Astrocyte (in vitro differentiated cells and primary cell): Measurements from ENCODE around the gene THBS4. TPM values are rescaled to one million over a fixed set of nuclear protein-coding genes. Genes with fewer than 3 reads are reported as not detected.

Experiments used
- DNase-seq: peaks from one replicate; pipeline ENCODE4 v3.0.0-alpha.2; 2010; ENCODE audit warnings: low read depth
- FAIRE-seq: peaks from 2 replicates; lab custom pipeline; 2011; peaks lifted over from hg19 to GRCh38; lab: Jason Lieb, UNC
- H2AFZ ChIP-seq: 2 replicates; pipeline ENCODE4 v1.6.0; 2012; ENCODE audit warnings: low read depth, low read length, inconsistent platforms
- H3K27ac ChIP-seq: 2 replicates; pipeline ENCODE4 v1.5.1; 2011; ENCODE audit warnings: low read depth, low read length, inconsistent platforms
- H3K27me3 ChIP-seq: 2 replicates; pipeline ENCODE4 v1.6.0; 2011; ENCODE audit warnings: low read length, inconsistent platforms; ENCODE audit not compliant: insufficient read depth
- H3K36me3 ChIP-seq: 2 replicates; pipeline ENCODE4 v1.5.1; 2011; ENCODE audit warnings: low read length, inconsistent platforms; ENCODE audit not compliant: insufficient read depth
- H3K4me1 ChIP-seq: 2 replicates; pipeline ENCODE4 v1.5.1; 2011; ENCODE audit warnings: low read length, inconsistent platforms; ENCODE audit not compliant: insufficient read depth
- H3K4me2 ChIP-seq: 2 replicates; pipeline ENCODE4 v1.6.0; 2012; ENCODE audit warnings: low read length, inconsistent platforms
- H3K4me3 ChIP-seq: 2 replicates; pipeline ENCODE4 v1.5.1; 2011; ENCODE audit warnings: low read depth, mild to moderate bottlenecking, low read length, inconsistent platforms; ENCODE audit not compliant: insufficient read depth
- H3K79me2 ChIP-seq: 2 replicates; pipeline ENCODE4 v1.6.0; 2012; ENCODE audit warnings: mild to moderate bottlenecking, low read length, inconsistent platforms; ENCODE audit not compliant: insufficient read depth
- H3K9ac ChIP-seq: 2 replicates; pipeline ENCODE4 v1.6.0; 2012; ENCODE audit warnings: mild to moderate bottlenecking, low read length, inconsistent platforms
- H3K9me3 ChIP-seq: 2 replicates; pipeline ENCODE4 v1.5.1; 2012; ENCODE audit warnings: low read depth, mild to moderate bottlenecking, low read length, inconsistent platforms; ENCODE audit not compliant: insufficient read depth
- H4K20me1 ChIP-seq: 2 replicates; pipeline ENCODE4 v1.6.0; 2012; ENCODE audit warnings: low read length, inconsistent platforms; ENCODE audit not compliant: insufficient read depth
- H3K27ac Mint-ChIP-seq: one replicate; pipeline ENCODE4 v1.8.0; 2021; ENCODE audit warnings: mild to moderate bottlenecking, mixed read lengths; ENCODE audit not compliant: unreplicated experiment
- H3K27me3 Mint-ChIP-seq: one replicate; pipeline ENCODE4 v1.8.0; 2021; ENCODE audit warnings: low read depth, mixed read lengths; ENCODE audit not compliant: unreplicated experiment
- H3K36me3 Mint-ChIP-seq: one replicate; pipeline ENCODE4 v1.8.0; 2021; ENCODE audit warnings: low read depth, mixed read lengths; ENCODE audit not compliant: unreplicated experiment
- H3K4me1 Mint-ChIP-seq: one replicate; pipeline ENCODE4 v1.8.0; 2021; ENCODE audit warnings: low read depth, mixed read lengths; ENCODE audit not compliant: unreplicated experiment
- H3K4me3 Mint-ChIP-seq: one replicate; pipeline ENCODE4 v1.8.0; 2021; ENCODE audit warnings: mild to moderate bottlenecking, moderate library complexity, mixed read lengths; ENCODE audit not compliant: unreplicated experiment
- H3K9me3 Mint-ChIP-seq: one replicate; pipeline ENCODE4 v1.8.0; 2021; ENCODE audit warnings: mild to moderate bottlenecking, mixed read lengths; ENCODE audit not compliant: unreplicated experiment
- CTCF ChIP-seq: IDR thresholded peaks from 2 replicates; pipeline ENCODE4 v1.5.1; 2011; ENCODE audit warnings: low read depth, mild to moderate bottlenecking, inconsistent platforms, low read length, moderate library complexity; ENCODE audit not compliant: insufficient read depth
- EZH2 ChIP-seq: IDR thresholded peaks from 2 replicates; pipeline ENCODE4 v1.6.1; 2012; ENCODE audit warnings: mild to moderate bottlenecking, low read length, inconsistent platforms; ENCODE audit not compliant: insufficient read depth
- total RNA-seq: library from RNA; stranded (reverse); gene quantifications from 2 replicates; pipeline ENCODE4 v1.2.1, GENCODE V29; 2021

The THBS4 gene
- total RNA-seq, 1 donor from 2014 or later: 1.1 TPM

GRCh38 chr5:80036615-80037014 is 1.5 kb downstream of the THBS4 start:
- Histone ChIP-seq H3K4me3 (no peak overlapping the region), H3K9me3 (no peaks in the 10 kb centered on the region), H2AFZ (no peak overlapping the region), H3K36me3 (no peaks in the 10 kb centered on the region), H3K79me2 (no peaks in the 10 kb centered on the region), H3K27me3 (peaks cover 42% of the 10 kb centered on the region), H3K4me1 (no peaks in the 10 kb centered on the region), H3K9ac (no peak overlapping the region), H3K4me2 (no peak overlapping the region), H4K20me1 (no peaks in the 10 kb centered on the region), H3K27ac (no peak overlapping the region)
- DNase-seq (no peak), FAIRE-seq (no peak)
- no peak for TF ChIP-seq CTCF
- TF ChIP-seq EZH2: no peak
- H3K27me3 Mint-ChIP-seq: peaks cover 47% of the 10 kb centered on the region
- no peaks in the 10 kb centered on the region for H3K4me1 Mint-ChIP-seq
- H3K36me3 Mint-ChIP-seq: no peaks in the 10 kb centered on the region
- H3K27ac Mint-ChIP-seq: no peak overlapping the region
- no peak overlapping the region for H3K4me3 Mint-ChIP-seq
- no peaks in the 10 kb centered on the region for H3K9me3 Mint-ChIP-seq

- Histone ChIP-seq H3K79me2 (no peaks in the 10 kb centered on the region), H3K27ac (no peak overlapping the region), H3K4me3 (no peak overlapping the region), H3K4me2 (no peak overlapping the region), H3K4me1 (no peaks in the 10 kb centered on the region), H3K27me3 (peaks cover 42% of the 10 kb centered on the region), H3K9ac (no peak overlapping the region), H2AFZ (no peak overlapping the region), H3K9me3 (no peaks in the 10 kb centered on the region), H3K36me3 (no peaks in the 10 kb centered on the region), H4K20me1 (no peaks in the 10 kb centered on the region)
- no peaks in the 10 kb centered on the region for H3K9me3 Mint-ChIP-seq
- no peak overlapping the region for H3K4me3 Mint-ChIP-seq
- FAIRE-seq (no peak), DNase-seq (no peak)
- no peak overlapping the region for H3K27ac Mint-ChIP-seq
- no peaks in the 10 kb centered on the region for H3K4me1 Mint-ChIP-seq
- TF ChIP-seq CTCF (no peak), EZH2 (no peak)
- peaks cover 50% of the 10 kb centered on the region for H3K27me3 Mint-ChIP-seq
- H3K36me3 Mint-ChIP-seq: no peaks in the 10 kb centered on the region
Measured at GRCh38 chr5:80037366-80037765, 2.2 kb downstream of the THBS4 start.

GRCh38 chr5:80039650-80040049 is 4.5 kb downstream of the THBS4 start:
- DNase-seq (no peak), FAIRE-seq (no peak)
- H3K9me3 ChIP-seq: no peaks in the 10 kb centered on the region
- Mint-ChIP-seq H3K9me3 (no peaks in the 10 kb centered on the region), H3K27me3 (peaks cover 38% of the 10 kb centered on the region), H3K27ac (no peak overlapping the region), H3K4me3 (no peak overlapping the region), H3K36me3 (no peaks in the 10 kb centered on the region), H3K4me1 (no peaks in the 10 kb centered on the region)
- H3K4me2 ChIP-seq: no peak overlapping the region
- no peaks in the 10 kb centered on the region for H4K20me1 ChIP-seq
- no peak overlapping the region for H3K9ac ChIP-seq
- no peaks in the 10 kb centered on the region for H3K79me2 ChIP-seq
- H3K4me3 ChIP-seq: no peak overlapping the region
- H3K4me1 ChIP-seq: no peaks in the 10 kb centered on the region
- no peak overlapping the region for H3K27ac ChIP-seq
- no peaks in the 10 kb centered on the region for H3K36me3 ChIP-seq
- no peak for TF ChIP-seq CTCF
- peaks cover 27% of the 10 kb centered on the region for H3K27me3 ChIP-seq
- H2AFZ ChIP-seq: no peak overlapping the region
